Keratinocyte (primary cell): ENCODE measurements around the gene USP6.

ENCODE experiments used
- CTCF ChIP-seq, 3 experiments: IDR thresholded peaks in 1 of 3; conservative IDR thresholded peaks in 1 of 3; optimal IDR thresholded peaks in 1 of 3; 2 replicates in 2 of 3; 3 replicates in 1 of 3; pipeline versions ENCODE3 to v1.5.1; 2011; ENCODE audit warnings: low read length in 3 of 3, mild to moderate bottlenecking in 3 of 3, moderate library complexity in 2 of 3, control low read depth in 1 of 3, inconsistent platforms in 1 of 3; ENCODE audit not compliant: insufficient read depth in 2 of 3; ENCODE audit errors: extremely low read depth in 1 of 3
- EZH2 ChIP-seq: IDR thresholded peaks from one replicate; pipeline ENCODE4 v1.6.1; 2012; ENCODE audit warnings: inconsistent platforms, mild to moderate bottlenecking, low read length, moderate library complexity

- no peak for TF ChIP-seq CTCF (optimal IDR thresholded peaks at IDR 0.05 in 1 of 3, IDR thresholded peaks at IDR 0.05 in 1 of 3, conservative IDR thresholded peaks at IDR 0.05 in 1 of 3; ENCODE audit: extremely low read depth in 1 of 3, insufficient read depth in 2 of 3, low read length in 3 of 3)
- TF ChIP-seq EZH2: no peak
Observed at GRCh38 chr17:5127910-5128309, 12.1 kb downstream of the USP6 start.
